Measurements from ENCODE around the gene SMIM27.
"Not testable (repeated sequence)": the region's sequence is repeated elsewhere in the genome, so short reads cannot be mapped to it uniquely, and the experiment has no call there.

The SMIM27 gene, protein sequence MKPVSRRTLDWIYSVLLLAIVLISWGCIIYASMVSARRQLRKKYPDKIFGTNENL
- total RNA-seq, result 3.2 to 7.0 reads per million in 2 experiments

DNA sequence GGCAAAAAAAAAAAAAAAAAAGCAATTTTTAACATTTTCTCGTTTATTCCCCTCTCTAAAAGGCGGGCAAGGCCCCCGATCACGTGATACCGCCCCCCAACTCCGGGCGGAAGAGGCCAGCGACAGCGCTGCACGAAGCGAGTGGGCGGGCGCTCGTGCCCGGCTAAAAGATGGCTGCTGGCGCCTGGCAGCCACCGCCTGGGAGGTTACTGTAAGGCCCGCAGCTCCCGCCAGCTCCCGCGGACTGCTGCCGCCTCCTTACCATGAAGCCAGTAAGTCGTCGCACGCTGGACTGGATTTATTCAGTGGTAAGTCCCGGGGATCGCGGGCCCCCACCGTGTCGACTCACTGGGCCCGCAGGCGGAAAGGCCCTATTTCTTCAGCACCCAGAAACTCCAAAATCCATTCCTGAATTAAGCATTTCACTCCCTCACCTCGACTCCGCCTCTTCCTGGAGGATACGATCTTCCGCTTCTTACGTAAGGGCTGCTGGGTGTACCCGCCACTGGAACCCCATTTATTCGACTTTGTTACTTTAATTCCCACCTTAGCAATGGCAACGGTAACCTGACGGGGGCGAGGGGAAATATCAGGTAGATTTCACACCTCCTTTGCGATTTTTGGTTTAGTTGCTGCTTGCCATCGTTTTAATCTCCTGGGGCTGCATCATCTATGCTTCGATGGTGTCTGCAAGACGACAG lies at the start of gene SMIM27, which contains the start of gene TOPORS:
SMIM27 (plus strand) TSS at position 156 of the 701 bp plus-strand sequence; CDS start at position 264, 108 bp downstream.
TOPORS (minus strand) TSS at position 415 of the 701 bp plus-strand sequence; CDS start at position 265, 150 bp downstream.
- DNase-seq (ENCODE audit: low read depth), result peak; percentile 89

DNA sequence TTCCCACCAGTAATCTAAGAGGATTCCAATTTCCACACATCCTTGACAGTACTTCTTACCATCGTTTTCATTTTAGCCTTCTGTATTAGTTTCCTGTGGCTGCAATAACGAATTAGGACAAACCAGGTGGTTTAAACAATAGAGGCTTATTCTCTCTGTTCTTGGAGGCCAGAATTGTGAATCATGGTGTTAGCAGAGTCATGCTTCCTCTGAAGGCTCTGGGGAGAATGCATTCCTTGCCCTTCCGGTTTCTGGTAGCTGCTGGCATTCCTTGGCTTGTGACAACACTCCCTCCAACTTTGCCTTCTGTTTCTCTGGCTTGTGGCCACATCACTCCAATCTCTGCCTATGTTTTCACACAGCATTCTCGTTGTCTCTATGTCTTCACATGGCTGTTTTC lies 49.7 kb upstream of the SMIM27 start:
- no peak for DNase-seq (ENCODE audit: low read depth)

DNA sequence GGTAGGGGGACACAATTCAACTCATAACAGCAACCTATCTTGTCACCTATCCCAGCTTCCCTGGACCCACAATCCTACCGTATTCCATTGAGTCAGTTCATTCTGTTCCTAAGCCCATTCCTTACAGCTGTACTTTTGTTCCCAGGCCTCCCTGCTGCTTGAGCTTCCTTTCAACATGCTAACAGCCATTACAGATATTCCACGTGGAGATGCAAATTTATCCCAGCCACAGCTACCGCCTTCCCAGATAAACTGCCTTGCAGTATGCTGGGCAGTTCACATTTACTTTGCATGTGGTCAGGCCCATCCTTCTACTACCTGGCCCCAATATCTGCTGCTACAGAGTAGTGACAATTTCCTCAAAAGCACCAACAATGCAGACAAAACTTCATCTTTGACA lies 49.1 kb upstream of the SMIM27 start:
- DNase-seq (ENCODE audit: low read depth), result no peak

DNA sequence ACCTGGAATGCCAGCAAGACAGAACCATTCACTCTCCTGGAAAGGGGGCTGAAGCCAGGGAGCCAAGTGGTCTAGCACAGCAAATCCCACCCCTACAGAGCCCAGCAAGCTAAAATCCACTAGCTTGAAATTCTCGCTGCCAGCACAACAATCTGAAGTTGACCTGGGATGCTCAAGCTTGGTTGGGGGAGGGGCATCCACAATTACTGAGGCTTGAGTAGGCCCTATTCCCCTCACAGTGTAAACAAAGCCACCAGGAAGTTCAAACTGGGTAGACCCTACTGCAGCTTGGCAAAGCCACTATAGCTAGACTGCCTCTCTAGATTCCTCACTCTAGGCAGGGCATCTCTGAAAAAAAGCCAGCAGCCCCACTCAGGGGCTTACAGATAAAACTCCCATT lies 43.4 kb upstream of the SMIM27 start:
- no peak for DNase-seq (ENCODE audit: low read depth)

DNA sequence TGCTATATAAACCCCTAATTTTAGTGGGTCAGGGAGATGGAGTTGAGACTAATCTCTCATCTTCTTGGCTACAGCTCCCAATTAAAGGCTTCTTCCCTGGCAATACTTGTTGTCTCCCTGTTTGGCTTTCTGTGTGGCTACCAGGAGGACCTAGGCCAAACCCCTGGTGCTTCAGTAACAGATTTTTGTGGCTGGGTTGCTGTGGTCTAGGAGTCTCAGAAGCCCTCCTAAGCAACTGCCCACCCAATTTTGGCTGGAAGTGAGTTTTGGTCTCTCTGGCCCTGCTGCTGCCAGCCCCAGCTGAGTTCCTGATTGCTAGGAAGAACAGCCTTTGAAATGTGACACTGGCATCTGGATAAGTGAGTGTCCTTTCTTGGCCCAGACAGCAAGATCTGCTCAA lies 35.9 kb upstream of the SMIM27 start:
- no peak for DNase-seq (ENCODE audit: low read depth)

DNA sequence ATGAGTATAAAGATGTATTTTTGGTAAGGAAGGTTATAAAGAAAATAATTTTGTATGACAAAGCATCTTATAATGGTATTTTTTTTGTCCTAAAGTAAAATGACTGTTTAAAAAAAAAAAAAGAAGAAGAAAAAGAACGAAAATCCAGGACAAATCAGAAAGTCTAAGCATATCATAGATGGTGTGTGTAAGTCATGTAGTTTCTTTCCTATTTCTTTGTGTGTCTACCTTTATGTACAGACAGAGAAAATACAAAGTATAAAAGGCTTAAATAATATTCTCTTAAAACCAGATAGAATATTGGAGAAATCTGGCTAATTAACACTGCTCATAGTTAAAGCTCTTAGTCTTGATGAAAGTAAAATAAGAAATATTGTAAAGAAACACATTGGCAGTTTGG lies 33.9 kb upstream of the SMIM27 start:
- no peak for DNase-seq (ENCODE audit: low read depth)

DNA sequence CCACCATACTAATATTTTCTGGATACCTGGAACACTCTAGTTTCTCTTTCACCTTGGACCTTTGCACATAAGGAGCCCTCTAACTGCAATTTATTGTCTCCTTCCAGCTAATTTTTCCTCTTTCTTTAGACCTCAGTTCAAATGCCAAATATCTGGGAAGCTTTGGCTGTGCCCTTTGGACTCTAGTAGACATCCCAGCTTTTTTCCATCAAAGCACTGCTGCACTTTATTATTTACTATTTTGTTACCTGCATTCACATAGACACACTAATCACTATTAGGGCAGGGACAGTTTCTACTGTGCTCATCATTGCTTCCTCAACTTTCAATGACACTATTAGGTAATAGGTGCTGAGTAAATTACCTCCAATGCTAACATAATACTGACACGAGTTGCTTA lies 28.2 kb upstream of the SMIM27 start:
- no peak for DNase-seq (ENCODE audit: low read depth)

DNA sequence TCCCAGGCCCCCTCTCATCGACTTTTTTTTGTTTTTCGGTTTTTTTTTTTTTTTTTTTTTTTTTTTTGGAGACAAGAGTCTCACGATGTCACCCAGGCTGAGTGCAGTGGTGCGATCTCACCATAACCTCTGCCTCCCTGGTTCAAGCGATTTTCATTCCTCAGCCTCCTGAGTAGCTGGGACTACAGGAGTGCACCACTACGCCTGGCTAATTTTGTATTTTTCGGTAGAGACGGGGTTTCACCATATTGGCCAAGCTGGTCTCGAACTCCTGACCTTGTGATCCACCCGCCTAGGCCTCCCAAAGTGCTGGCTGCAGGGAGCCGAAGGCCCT lies 27.6 kb upstream of the SMIM27 start:
- DNase-seq (ENCODE audit: low read depth), result not testable (repeated sequence)

DNA sequence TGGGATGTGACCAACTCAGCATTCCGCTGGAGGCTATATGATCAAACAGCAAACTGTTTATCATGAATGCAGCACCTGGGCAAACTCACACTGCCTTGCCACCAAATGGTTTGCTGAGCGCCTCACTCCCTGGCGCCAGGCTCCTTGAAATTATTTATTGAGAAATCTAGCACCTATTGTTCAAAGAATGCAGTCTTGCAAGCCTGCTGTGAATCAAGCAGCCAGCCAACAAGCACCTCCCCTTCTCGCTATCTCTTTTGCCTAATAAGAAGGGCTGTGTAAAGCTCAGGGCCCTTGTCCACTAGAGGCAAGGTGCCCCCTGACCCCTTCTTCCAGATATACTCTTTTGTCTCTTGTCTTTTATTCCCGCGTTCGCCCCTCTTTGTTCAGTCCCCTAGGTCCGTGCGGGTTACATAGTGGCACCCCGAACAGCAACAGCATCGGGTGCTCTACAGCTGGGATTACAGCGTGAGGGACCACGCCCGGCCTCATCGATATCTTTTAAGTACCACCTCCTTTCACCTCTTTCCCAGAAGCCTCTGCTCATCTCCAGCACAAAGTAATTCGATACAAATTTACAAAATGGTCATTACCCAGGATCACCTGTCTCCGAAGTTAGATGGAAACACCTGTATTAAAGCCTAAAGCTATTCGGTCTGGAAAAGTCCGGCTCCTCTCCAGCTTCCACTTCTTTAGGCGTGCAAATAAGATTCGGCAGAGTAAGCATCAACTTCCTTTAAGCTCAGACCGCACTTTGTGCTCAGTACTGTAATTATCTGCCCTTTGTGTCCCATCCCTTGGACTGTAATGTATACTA lies 27.0 kb upstream of the SMIM27 start:
- no peak for DNase-seq (ENCODE audit: low read depth)

DNA sequence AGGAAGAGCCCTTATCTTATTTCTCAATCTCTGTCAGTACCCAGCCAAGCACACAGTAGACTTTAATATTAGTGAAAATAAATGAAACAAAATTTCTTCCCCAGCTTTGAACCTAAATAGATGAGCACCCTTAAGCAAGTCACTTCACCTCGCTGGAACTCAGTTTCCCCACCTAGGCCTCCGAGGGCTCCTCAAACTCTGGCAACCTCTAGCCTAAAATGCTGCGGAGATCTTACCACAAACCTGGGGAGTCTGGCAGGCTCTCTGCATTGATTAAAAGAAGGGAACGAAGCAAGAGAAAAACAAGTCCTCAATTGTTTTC lies 26.5 kb upstream of the SMIM27 start:
- DNase-seq (ENCODE audit: low read depth), result no peak

DNA sequence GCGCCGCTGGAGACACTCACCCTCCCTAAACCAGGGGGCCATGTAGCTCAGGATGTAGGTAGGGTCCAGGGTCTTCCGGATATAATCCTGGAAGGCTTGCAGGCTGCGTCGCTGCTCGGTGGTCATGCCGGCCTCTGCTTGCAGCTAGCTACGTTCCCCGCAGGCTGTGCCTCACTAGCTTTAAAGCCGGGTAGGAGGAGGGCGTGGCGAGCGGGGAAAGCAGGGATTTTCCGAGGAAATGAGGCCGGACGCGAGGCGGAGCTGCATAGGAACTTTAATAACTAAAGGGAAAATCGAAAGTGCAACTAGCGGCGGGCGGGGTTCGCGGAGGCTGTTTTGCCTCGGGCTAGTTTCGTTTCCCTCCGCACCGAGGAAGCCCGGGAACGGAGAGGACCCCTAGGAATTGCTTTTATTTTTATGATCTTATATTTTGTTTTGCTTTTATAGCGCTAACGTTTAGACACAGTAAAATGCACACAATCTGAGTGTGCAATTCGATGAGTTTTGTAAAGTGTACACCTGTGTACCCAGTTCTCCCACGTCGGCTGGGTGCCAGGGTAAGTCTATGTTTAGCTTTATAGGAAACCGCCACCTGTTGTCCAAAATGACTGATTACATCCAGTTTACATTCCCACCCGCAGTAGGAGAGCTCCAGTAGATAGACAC lies 26.0 kb upstream of the SMIM27 start, which contains the start of gene RIGI:
RIGI (minus strand) TSS at position 156 of the 666 bp plus-strand sequence; CDS start at position 126, 30 bp downstream.
- peak; percentile 74 for DNase-seq (ENCODE audit: low read depth)

DNA sequence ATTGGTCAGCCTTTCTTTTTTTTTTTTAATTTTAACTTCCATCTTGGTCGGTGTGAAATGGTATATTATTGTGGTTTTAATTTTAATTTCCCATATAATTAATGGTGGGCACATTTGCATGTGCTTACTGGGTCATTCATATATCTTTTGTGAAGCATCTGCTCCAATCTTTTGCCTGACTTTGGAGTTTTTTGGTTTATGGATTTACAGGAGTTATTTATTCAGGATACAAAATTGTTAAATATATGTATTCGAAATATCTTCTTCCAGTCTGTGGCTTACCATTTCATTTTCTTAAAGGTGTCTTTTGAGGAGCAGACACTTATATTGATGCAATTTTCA lies 25.4 kb upstream of the SMIM27 start:
- DNase-seq (ENCODE audit: low read depth), result no peak

DNA sequence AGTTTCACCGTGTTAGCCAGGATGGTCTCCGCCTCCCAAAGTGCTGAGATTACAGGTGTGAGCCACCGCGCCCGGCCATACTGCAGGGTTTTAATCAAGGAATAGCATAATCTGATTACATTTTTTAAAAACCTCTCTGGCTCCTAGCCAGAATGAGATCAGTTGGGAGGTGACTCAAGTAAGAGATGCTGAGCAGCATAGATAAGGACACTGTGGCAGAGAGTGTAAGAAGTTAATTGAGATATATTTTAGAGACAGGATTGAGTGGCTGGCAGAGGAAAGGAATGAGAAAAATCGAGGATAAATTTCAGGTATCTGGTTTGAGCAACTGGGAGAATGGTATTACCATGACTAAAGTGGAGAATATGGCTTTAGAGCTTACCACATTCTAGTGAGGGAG lies 18.8 kb upstream of the SMIM27 start:
- no peak for DNase-seq (ENCODE audit: low read depth)

DNA sequence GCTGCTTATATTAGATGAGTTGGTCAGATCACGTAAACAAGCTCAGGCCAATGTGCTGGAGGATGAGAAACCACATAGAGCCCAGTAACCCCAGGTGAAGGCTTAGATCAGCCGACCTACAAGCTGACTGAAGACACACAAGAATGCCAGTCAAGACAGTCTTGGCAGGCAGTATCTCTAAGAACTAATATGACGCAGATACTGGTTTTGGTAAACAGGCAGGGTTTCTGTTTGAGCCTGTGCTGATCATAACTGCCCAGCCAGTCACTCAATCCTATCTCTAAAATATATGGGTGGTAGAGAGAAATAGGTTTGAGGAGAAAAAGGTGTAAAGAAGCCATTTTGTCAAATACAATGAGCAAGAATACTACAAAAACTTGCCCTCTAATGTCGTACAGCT lies 18.3 kb upstream of the SMIM27 start:
- no peak for DNase-seq (ENCODE audit: low read depth)

DNA sequence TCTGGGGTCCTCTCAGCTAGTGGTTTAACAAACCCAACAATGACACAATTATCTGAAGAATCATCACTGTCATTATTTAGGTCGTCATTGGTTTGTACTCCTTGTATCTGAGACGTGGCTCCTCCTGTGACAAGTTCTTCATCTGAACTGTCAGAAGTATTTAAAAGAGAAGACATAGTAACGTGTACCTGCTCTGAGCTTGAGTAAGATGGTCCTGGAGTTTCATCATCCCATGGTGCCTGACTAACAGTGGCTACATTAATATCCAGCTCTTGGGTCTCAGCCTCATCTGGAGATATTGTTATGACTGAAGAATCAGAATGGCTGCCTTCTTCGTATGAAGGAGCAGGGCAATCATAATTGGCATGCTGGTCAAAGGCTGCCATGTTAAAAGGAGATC lies 9.1 kb upstream of the SMIM27 start:
- DNase-seq (ENCODE audit: low read depth), result no peak

DNA sequence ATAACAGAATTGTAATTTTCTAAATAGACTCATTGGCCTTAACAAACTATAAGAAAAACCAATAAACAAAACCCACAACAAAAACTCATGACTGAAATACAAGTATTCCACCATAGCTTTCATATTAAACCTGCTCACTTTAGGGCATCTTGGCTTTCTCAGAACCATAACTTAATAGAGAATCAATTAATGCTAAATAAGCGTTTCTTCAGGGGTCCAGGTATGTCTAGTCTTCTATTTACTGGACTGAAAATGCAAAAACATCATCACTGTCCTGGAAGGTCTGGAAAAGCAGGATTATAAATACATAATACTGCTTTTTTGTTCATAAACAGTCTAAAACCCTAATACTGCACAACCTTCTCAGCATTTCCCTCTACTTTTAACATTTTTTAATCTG lies 6.2 kb upstream of the SMIM27 start:
- DNase-seq (ENCODE audit: low read depth), result no peak

DNA sequence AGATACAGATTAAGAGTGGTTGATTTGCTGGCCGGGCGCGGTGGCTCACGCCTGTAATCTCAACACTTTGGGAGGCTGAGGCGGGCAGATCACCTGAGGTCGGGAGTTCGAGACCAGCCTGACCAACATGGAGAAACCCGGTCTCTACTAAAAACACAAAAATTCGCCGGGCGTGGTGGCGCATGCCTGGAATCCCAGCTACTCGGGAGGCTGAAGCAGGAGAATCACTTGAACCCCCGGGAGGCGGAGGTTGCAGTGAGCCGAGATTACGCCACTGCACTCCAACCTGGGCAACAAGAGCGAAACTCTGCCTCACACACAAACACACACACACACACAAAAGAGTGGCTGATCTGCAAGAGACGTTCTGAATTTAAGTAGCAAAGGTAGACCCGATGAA lies 3.9 kb upstream of the SMIM27 start:
- not testable (repeated sequence) for DNase-seq (ENCODE audit: low read depth)

DNA sequence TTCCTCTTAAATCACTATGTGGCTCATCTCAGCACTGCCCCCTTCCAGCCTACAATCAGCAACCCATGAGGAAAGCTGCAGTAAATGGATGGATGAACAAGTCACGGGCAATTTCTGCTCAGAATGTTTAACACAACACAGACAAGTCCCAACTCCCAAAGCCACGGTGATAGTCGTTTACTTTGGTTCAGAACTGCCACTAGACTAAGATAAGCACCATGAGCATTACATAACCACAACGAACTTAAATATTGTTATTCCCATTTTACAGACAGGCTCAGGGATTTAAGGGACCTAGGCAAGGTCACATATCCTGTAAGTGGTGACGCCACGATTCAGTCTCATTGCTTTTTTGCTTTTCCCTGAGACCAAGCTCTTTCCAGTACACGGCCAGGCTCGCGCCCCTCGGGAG lies 2.0 kb upstream of the SMIM27 start:
- no peak for DNase-seq (ENCODE audit: low read depth)

DNA sequence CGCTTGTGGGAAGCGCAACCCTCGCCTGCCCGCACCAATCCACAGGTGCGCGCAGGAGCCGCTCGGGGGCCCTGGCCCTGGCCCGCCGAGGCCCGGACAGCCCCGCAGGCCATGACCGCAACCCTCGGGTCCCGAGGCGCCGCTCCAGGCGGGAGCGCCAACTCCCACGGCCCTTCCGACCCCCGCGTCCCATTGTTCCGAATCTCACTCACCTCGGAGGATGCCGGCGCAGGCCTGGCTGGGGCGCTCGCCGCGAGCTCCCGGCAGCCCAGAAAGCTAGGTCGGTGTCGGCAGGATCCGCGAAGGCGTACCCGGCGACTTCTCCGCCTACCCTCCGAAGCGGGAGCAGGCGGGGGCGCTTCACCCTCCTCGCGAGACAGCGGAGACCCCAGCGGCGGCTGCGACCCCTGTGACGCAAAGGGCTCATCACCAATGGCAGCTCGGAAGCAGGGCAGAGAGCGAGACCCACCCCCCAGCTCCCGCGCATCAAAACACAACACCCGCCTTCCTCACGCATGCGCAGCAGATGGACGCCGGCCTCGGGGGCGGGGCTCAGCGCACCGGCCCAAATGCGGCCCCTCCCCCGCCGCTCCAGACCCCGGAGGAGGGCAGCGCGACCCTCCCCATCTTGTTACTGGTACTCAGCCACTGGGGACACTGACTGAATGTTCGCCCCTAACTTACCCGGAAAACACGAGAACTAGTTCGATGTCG lies 1.4 kb upstream of the SMIM27 start:
- peak; percentile 95 for DNase-seq (ENCODE audit: low read depth)

DNA sequence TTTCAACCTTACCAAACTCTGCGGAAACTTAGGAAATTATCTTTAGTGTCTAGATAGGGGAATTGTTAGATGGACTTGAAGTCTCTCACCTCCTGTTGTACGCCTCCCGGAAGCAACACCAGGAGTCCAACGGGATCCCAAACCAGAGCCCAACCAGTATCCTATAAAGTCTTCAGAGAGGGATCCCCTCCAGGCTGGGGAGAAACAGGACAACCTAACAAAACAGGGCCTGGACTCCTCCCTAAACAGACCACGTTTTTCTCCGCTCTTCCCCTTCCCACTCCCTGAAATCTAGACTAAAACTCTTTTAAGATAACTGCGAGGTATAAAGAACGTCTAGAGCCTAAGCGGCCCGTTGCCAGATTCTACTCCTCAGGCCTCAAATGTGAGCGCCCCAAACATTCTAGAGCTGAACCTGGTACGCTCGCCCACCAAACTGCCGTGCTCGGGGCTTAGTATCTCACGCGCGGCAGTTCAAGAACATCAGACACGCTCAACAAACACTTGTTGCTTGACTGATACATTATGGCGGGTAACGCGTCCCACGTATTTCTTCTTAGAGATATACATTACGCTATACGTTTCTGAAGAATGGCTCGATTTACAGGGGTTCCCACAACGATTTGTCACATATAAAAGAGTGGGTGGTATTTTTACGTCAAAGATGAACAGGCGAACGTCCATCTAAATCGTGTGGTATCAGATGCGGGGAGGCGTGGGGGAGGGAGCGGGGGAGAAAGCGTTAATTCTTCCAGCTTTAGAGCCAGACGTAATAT lies 663 bp upstream of the SMIM27 start:
- DNase-seq (ENCODE audit: low read depth), result peak; percentile 17

DNA sequence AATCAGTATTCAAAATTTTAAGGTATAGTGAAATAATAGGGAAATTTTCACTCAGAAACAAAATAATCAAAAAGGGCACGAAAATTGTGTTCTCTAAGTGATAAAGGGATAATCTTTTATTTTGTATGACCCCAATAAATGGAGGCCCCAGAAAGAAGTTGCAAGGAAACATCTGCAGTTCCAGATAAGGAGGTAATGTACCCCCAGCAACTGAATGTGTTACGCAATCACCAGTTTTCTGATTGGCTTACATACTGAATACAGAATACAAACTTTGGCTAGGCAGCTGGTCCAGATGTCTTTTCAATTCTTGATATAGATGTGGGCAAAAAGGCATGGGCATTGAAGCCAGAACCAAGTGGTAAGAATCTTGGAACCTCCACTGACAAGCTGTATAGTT lies 2.0 kb downstream of the SMIM27 start:
- DNase-seq (ENCODE audit: low read depth), result no peak

All from T follicular helper cell (primary cell).